Type B pancreatic cell (in vitro differentiated cells): ENCODE data around the gene WWTR1. TPM values are rescaled to one million over a fixed set of nuclear protein-coding genes. Genes with fewer than 3 reads are reported as not detected.

Experiments used
- DNase-seq: peaks from one replicate; pipeline ENCODE4 v3.0.0; 2021; ENCODE audit warnings: mixed read lengths; ENCODE audit not compliant: unreplicated experiment; ENCODE audit errors: extremely low spot score
- H3K27ac Mint-ChIP-seq: 2 replicates; pipeline ENCODE4 v1.8.0; 2021; ENCODE audit warnings: mild to moderate bottlenecking, mixed read lengths
- H3K27me3 Mint-ChIP-seq: 2 replicates; pipeline ENCODE4 v1.8.0; 2021; ENCODE audit warnings: mixed read lengths
- H3K36me3 Mint-ChIP-seq: 2 replicates; pipeline ENCODE4 v1.8.0; 2021; ENCODE audit warnings: mixed read lengths
- H3K4me1 Mint-ChIP-seq: one replicate; pipeline ENCODE4 v1.8.0; 2021; ENCODE audit warnings: mixed read lengths; ENCODE audit not compliant: unreplicated experiment
- H3K4me3 Mint-ChIP-seq: 2 replicates; pipeline ENCODE4 v1.8.0; 2021; ENCODE audit warnings: mild to moderate bottlenecking, mixed read lengths
- H3K9me3 Mint-ChIP-seq: 2 replicates; pipeline ENCODE4 v1.8.0; 2021; ENCODE audit warnings: mixed read lengths
- total RNA-seq: library from RNA; stranded (reverse); gene quantifications from 2 replicates; pipeline ENCODE4 v1.2.1, GENCODE V29; 2021; ENCODE audit warnings: low replicate concordance
- TF ChIP-seq, protein P1 (sequence below): fragments of 200-600 bp; sonication (generic); conservative IDR thresholded peaks from 2 replicates; pipeline ENCODE4 v1.5.0; 2021; ENCODE audit warnings: antibody characterized with exemption, mild to moderate bottlenecking

The WWTR1 gene
- total RNA-seq, 1 donor from 2014 or later = 65.0 TPM

GRCh38 chr3:149589332-149589731 lies 68.5 kb downstream of the WWTR1 start:
- peaks cover 37% of the 10 kb centered on the region for H3K4me1 Mint-ChIP-seq
- TF ChIP-seq, protein P1, sequence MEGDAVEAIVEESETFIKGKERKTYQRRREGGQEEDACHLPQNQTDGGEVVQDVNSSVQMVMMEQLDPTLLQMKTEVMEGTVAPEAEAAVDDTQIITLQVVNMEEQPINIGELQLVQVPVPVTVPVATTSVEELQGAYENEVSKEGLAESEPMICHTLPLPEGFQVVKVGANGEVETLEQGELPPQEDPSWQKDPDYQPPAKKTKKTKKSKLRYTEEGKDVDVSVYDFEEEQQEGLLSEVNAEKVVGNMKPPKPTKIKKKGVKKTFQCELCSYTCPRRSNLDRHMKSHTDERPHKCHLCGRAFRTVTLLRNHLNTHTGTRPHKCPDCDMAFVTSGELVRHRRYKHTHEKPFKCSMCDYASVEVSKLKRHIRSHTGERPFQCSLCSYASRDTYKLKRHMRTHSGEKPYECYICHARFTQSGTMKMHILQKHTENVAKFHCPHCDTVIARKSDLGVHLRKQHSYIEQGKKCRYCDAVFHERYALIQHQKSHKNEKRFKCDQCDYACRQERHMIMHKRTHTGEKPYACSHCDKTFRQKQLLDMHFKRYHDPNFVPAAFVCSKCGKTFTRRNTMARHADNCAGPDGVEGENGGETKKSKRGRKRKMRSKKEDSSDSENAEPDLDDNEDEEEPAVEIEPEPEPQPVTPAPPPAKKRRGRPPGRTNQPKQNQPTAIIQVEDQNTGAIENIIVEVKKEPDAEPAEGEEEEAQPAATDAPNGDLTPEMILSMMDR = no peak
- H3K27ac Mint-ChIP-seq = no peak overlapping the region
- H3K36me3 Mint-ChIP-seq = no peaks in the 10 kb centered on the region
- no peak overlapping the region for H3K4me3 Mint-ChIP-seq
- no peaks in the 10 kb centered on the region for H3K9me3 Mint-ChIP-seq
- no peak for DNase-seq
- no peaks in the 10 kb centered on the region for H3K27me3 Mint-ChIP-seq

GRCh38 chr3:149588909-149589308 lies 68.9 kb downstream of the WWTR1 start:
- TF ChIP-seq, protein P1 = no peak
- Mint-ChIP-seq H3K9me3 (no peaks in the 10 kb centered on the region), H3K4me3 (no peak overlapping the region), H3K27ac (no peak overlapping the region), H3K36me3 (no peaks in the 10 kb centered on the region), H3K27me3 (no peaks in the 10 kb centered on the region), H3K4me1 (peaks cover 41% of the 10 kb centered on the region)
- DNase-seq = no peak

DNA sequence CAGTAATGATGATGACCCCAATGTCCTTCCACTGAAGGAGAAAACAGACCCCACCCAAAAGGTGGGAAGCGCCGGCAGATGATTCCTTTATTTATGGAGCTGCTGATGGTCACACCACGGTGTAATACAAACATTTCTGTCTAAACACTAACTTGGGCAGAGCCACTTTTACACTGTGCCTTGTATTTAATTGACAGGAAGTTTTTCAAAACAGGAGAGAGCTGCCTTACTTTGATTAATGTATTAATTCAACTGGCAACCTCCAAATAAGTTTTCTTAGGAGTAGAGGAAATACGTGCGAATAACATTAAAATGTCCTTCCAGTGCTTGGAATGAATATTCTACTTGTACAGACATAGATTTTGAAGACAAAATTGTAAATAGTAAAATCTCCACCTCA lies 70.4 kb downstream of the WWTR1 start:
- no peak for DNase-seq
- Mint-ChIP-seq H3K4me3 (no peak overlapping the region), H3K36me3 (no peaks in the 10 kb centered on the region), H3K27me3 (no peaks in the 10 kb centered on the region), H3K27ac (no peak overlapping the region), H3K4me1 (peaks cover 38% of the 10 kb centered on the region), H3K9me3 (no peaks in the 10 kb centered on the region)
- TF ChIP-seq, protein P1 = no peak

DNA sequence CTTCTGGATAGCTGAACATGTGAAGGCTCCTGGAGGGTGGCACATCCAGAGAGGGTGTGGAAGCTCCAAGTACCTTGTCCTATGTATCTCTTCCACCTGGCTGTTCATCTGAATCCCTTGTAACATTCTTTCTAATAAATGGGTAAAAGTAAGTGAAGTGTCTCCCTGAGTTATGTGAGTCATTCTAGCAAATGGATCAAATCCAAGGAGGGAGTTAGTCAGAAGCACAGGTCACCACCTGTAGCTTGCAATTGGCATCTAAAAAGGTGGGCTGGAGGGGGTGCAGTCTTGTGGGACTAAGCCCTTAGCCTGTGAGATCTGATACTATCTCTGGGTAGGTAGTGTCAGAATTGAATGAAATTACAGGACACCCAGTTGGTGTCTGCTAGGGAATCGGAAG lies 71.0 kb downstream of the WWTR1 start:
- Mint-ChIP-seq H3K4me1 (peaks cover 42% of the 10 kb centered on the region), H3K27ac (no peak overlapping the region), H3K9me3 (no peaks in the 10 kb centered on the region), H3K36me3 (no peaks in the 10 kb centered on the region), H3K4me3 (no peak overlapping the region), H3K27me3 (no peaks in the 10 kb centered on the region)
- no peak for DNase-seq
- TF ChIP-seq, protein P1 = no peak

DNA sequence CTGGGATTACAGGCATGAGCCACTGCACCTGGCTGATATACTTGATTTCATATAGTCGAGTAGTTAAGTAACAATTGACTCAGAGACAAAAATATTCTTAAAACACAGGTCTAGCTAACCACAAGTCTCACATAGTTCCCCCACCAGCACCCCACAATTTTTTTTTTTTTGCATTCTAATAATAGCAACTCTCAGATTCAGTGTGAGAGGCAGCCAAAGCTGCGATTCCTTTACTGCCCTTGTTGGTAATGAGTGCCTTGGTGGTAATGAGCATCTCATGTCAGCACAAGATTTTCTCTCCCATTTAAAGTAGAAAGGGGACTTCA lies 72.5 kb downstream of the WWTR1 start:
- H3K9me3 Mint-ChIP-seq = no peaks in the 10 kb centered on the region
- H3K4me3 Mint-ChIP-seq = no peak overlapping the region
- no peak for DNase-seq

More for the DNA sequence above, 72.5 kb downstream of the WWTR1 start:
- Mint-ChIP-seq H3K36me3 (peaks cover 5% of the 10 kb centered on the region), H3K27me3 (no peaks in the 10 kb centered on the region), H3K4me1 (peaks cover 54% of the 10 kb centered on the region), H3K27ac (no peak overlapping the region)
- TF ChIP-seq, protein P1 = no peak
